GM12891 (cell line): ENCODE measurements around the gene PRPF39.

Experiments
- POLR2A ChIP-seq: IDR thresholded peaks from 2 replicates; pipeline ENCODE4 v1.6.1; 2011; ENCODE audit warnings: low read depth, low read length, control low read depth
- POLR2AphosphoS5 ChIP-seq: IDR thresholded peaks from 2 replicates; pipeline ENCODE4 v1.6.1; 2011; ENCODE audit warnings: low read depth, low read length, control low read depth
- POU2F2 ChIP-seq: IDR thresholded peaks from 2 replicates; pipeline ENCODE4 v1.6.1; 2011; ENCODE audit warnings: low read depth, mild to moderate bottlenecking, control low read depth, low read length, moderate library complexity
- SPI1 ChIP-seq: IDR thresholded peaks from 2 replicates; pipeline ENCODE4 v1.6.1; 2011; ENCODE audit warnings: low read depth, low read length, control low read depth
- TAF1 ChIP-seq: IDR thresholded peaks from 2 replicates; pipeline ENCODE4 v1.6.1; 2011; ENCODE audit warnings: low read depth, low read length, control low read depth

- TF ChIP-seq POLR2A (no peak), TAF1 (no peak), POLR2AphosphoS5 (no peak), SPI1 (no peak), POU2F2 (no peak)
Observed at GRCh38 chr14:45118594-45118993, 34.7 kb downstream of the PRPF39 start.
